Epithelial cell of proximal tubule (primary cell): ENCODE measurements around the gene HDAC9. TPM values are rescaled to one million over a fixed set of nuclear protein-coding genes. Genes with fewer than 3 reads are reported as not detected.

Source experiments
- DNase-seq: peaks from one replicate; pipeline ENCODE4 v3.0.0-alpha.2; 2011; ENCODE audit warnings: low read depth
- H3K4me3 ChIP-seq: 2 replicates; pipeline ENCODE4 v1.5.1; 2011; ENCODE audit warnings: low read depth, mild to moderate bottlenecking, low read length
- total RNA-seq: library from RNA; depleted of rRNA; stranded (reverse); fragments of >200 nt; gene quantifications from 2 replicates; pipeline ENCODE4 v1.2.3, GENCODE V29; 2015
- TF ChIP-seq, protein P1 (sequence below): conservative IDR thresholded peaks from 2 replicates; pipeline ENCODE4 v1.5.1; 2012; ENCODE audit warnings: low read depth, mild to moderate bottlenecking, low read length

The HDAC9 gene
- total RNA-seq, 1 donor from 2014 or later: 35.5 TPM

DNA sequence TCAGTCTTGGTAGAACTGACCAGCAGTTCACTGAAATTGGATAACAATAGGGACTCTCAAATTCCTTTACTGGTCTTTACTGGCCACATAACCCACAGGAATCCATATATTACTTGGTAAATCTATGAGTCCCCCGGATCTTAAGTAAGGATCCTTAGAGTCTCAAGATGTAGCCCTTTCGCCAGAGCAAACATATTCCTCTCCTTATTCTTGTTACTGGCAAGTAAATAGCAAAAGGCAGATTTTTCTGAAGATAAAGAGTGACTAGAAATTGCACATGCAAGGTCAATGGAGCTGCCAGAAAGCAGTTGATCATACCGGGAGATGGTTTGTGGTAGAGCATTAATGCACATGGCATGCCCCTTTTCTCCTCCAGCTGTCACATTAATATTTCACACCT, 283.0 kb downstream of the HDAC9 start:
- H3K4me3 ChIP-seq: no peak overlapping the region
- TF ChIP-seq, protein P1, sequence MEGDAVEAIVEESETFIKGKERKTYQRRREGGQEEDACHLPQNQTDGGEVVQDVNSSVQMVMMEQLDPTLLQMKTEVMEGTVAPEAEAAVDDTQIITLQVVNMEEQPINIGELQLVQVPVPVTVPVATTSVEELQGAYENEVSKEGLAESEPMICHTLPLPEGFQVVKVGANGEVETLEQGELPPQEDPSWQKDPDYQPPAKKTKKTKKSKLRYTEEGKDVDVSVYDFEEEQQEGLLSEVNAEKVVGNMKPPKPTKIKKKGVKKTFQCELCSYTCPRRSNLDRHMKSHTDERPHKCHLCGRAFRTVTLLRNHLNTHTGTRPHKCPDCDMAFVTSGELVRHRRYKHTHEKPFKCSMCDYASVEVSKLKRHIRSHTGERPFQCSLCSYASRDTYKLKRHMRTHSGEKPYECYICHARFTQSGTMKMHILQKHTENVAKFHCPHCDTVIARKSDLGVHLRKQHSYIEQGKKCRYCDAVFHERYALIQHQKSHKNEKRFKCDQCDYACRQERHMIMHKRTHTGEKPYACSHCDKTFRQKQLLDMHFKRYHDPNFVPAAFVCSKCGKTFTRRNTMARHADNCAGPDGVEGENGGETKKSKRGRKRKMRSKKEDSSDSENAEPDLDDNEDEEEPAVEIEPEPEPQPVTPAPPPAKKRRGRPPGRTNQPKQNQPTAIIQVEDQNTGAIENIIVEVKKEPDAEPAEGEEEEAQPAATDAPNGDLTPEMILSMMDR: no peak
- no peak for DNase-seq

DNA sequence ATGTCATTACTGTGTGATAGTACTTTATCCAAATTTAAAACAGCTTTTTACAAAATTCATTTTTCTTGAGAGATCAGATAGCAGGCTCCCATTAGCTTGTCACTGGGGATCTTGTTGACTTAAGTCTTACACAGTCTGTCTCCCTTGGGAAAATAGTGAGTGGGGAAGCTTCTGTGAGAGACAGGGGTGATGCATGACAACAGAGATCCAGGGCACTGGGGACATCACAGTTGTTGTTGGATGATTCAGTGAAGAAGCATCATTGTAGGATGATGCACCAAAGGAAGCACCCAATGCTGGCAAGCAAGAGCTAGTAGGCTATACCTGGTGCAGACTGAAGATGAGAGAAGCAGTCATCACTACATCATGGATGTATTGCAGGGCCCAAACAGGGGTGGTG, 284.7 kb downstream of the HDAC9 start:
- TF ChIP-seq, protein P1: no peak

DNA sequence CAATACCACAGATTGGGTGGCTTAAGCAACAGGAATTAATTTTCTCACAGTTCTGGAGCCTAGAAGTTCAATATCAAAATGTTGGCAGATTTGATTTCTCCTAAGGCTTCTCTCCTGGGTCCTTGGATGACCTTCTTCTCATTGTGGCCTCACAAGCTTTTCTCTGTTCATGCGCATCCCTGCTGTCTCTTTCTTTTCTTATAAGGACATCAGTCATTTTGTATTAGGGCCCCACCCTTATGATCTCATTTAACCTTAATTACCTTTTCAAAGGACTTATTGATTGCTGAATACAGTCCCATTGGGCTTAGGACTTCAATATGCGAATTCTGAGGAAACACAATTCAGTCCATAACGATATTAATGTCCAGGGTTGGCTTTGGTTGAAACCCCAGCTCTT, 285.4 kb downstream of the HDAC9 start:
- TF ChIP-seq, protein P1: no peak
- no peak overlapping the region for H3K4me3 ChIP-seq

More for the DNA sequence above, 284.7 kb downstream of the HDAC9 start:
- DNase-seq: no peak
- no peak overlapping the region for H3K4me3 ChIP-seq

GRCh38 chr7:18786196-18786727, 290.7 kb downstream of the HDAC9 start:
- TF ChIP-seq, protein P1: no peak

More for the DNA sequence above, 285.4 kb downstream of the HDAC9 start:
- DNase-seq: no peak

DNA sequence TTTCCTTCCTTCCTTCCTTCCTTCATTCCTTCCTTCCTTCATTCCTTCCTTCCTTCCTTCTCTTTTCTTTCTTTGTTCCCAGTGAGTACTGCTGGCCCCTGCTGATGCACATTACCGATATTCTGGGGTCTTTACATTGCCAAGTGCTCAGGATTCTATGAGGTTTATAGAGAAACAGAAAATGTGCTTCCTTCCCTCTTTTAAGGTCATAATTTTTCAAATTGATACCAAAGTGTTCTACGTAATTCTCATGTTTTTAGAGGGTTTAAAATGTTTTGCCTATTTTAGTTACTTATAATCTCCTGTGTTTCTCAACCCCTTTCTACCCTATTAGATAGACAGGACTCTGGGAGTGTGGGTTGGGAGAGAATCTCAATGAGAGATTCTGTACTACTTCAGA, 291.2 kb downstream of the HDAC9 start:
- TF ChIP-seq, protein P1: no peak
- no peak for DNase-seq

More at GRCh38 chr7:18786196-18786727, 290.7 kb downstream of the HDAC9 start:
- no peak overlapping the region for H3K4me3 ChIP-seq
- no peak for DNase-seq

GRCh38 chr7:18788026-18788425, 292.5 kb downstream of the HDAC9 start:
- TF ChIP-seq, protein P1: no peak
- H3K4me3 ChIP-seq: no peak overlapping the region
- no peak for DNase-seq

More for the DNA sequence above, 291.2 kb downstream of the HDAC9 start:
- no peak overlapping the region for H3K4me3 ChIP-seq
